AG08395 (cell line): ENCODE measurements around the gene MSH2.
"Not testable (repeated sequence)": the region's sequence is repeated elsewhere in the genome, so short reads cannot be mapped to it uniquely, and the experiment has no call there.

Experiments used
- DNase-seq: peaks from one replicate; pipeline ENCODE4 v3.0.0; 2012; ENCODE audit warnings: mixed read lengths, low spot score

MSH2 gene

GRCh38 chr2:47402805-47403608, at the start of gene MSH2:
Gene MSH2 (plus strand): TSS chr2:47403156. CDS start chr2:47403192, 36 bp downstream.
- DNase-seq, result peak; percentile 99

GRCh38 chr2:47354013-47354847, 48.7 kb upstream of the MSH2 start:
- no peak for DNase-seq

- no peak for DNase-seq
These were observed 48.1 kb upstream of the MSH2 start for GRCh38 chr2:47354848-47355204.

- peak; percentile 45 for DNase-seq
These were observed 45.5 kb upstream of the MSH2 start for GRCh38 chr2:47357483-47357882.

- no peak for DNase-seq
These were observed 43.5 kb upstream of the MSH2 start for GRCh38 chr2:47359375-47359868.

- no peak for DNase-seq
These were observed 42.7 kb upstream of the MSH2 start for GRCh38 chr2:47360283-47360682.

- DNase-seq, result peak; percentile 79
These were observed 42.0 kb upstream of the MSH2 start for GRCh38 chr2:47360927-47361326.

GRCh38 chr2:47361505-47362229, 41.3 kb upstream of the MSH2 start:
- DNase-seq, result not testable (repeated sequence)

GRCh38 chr2:47373747-47374146, 29.2 kb upstream of the MSH2 start:
- no peak for DNase-seq

- no peak for DNase-seq
These were observed 27.6 kb upstream of the MSH2 start for GRCh38 chr2:47375307-47375706.

- no peak for DNase-seq
These were observed 23.6 kb upstream of the MSH2 start for GRCh38 chr2:47379384-47379783.

GRCh38 chr2:47381408-47381807, 21.5 kb upstream of the MSH2 start:
- DNase-seq, result no peak

GRCh38 chr2:47386551-47386950, 16.4 kb upstream of the MSH2 start:
- no peak for DNase-seq

GRCh38 chr2:47388888-47389287, 14.1 kb upstream of the MSH2 start:
- no peak for DNase-seq

GRCh38 chr2:47389692-47390091, 13.3 kb upstream of the MSH2 start:
- DNase-seq, result no peak

- no peak for DNase-seq
These were observed 984 bp upstream of the MSH2 start for GRCh38 chr2:47401789-47402554.

GRCh38 chr2:47402555-47402804, 476 bp upstream of the MSH2 start:
- peak; percentile 39 for DNase-seq

- DNase-seq, result peak; percentile 16
These were observed 745 bp downstream of the MSH2 start for GRCh38 chr2:47403609-47404193.

GRCh38 chr2:47404356-47404755, 1.4 kb downstream of the MSH2 start:
- no peak for DNase-seq

- no peak for DNase-seq
These were observed 2.8 kb downstream of the MSH2 start for GRCh38 chr2:47405757-47406156.

- not testable (repeated sequence) for DNase-seq
These were observed 3.8 kb downstream of the MSH2 start for GRCh38 chr2:47406649-47407330.
